Measurements from ENCODE around the gene TBC1D17. TPM values are rescaled to one million over a fixed set of nuclear protein-coding genes. Genes with fewer than 3 reads are reported as not detected.

Gene TBC1D17
- total and polyA plus RNA-seq, 4 donors: 22.7 to 102 (median 46.7) TPM

DNA sequence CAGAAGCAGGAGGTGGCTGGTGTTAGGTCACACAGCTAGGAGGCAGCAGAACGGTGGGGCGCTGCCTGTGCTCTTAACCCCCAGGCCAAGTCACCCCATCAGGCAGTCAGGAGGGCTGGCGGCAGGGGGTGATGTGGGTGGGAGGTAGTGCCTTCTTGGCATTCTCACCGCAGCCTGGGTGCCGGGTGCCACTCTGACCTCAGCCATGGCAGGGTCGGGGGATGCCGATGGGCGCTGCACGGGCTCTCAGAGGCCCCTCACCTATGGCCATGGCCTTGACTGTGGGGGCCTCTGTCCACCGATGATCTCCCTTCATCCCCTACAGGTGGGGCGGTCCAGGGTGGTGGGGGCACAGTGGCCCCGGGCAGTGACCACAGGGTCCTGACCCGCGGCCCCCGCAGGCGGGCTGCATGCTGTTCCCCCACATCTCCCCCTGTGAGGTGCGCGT is 20.9 kb upstream of the TBC1D17 start:
- DNase-seq (no peak), ATAC-seq (ENCODE audit: low FRiP score) (no peak)
- no peak overlapping the region for H3K4me3 ChIP-seq (ENCODE audit: low read length in 2 of 2)
- H3K27me3 ChIP-seq (ENCODE audit: control insufficient read depth in 1 of 2, insufficient read depth in 2 of 2, low read length in 1 of 2): no peaks in the 10 kb centered on the region
- no peaks in the 10 kb centered on the region for H3K9me3 ChIP-seq (ENCODE audit: control insufficient read depth, low read length)
- no peaks in the 10 kb centered on the region for H3K36me3 ChIP-seq (ENCODE audit: control insufficient read depth in 1 of 2, insufficient read depth in 2 of 2, low read length in 1 of 2)
- intact Hi-C loops (cut with DNase I): no loop called here
- WGBS, 2 donors: 90 to 91% methylated on average over 17 to 18 of the region's 18 CpGs
- no peaks in the 10 kb centered on the region for H3K4me1 ChIP-seq (ENCODE audit: control insufficient read depth in 1 of 2, insufficient read depth in 2 of 2, low read length in 2 of 2)
- no peak overlapping the region for H3K27ac ChIP-seq (ENCODE audit: low read depth in 1 of 2, low read length in 2 of 2)

DNA sequence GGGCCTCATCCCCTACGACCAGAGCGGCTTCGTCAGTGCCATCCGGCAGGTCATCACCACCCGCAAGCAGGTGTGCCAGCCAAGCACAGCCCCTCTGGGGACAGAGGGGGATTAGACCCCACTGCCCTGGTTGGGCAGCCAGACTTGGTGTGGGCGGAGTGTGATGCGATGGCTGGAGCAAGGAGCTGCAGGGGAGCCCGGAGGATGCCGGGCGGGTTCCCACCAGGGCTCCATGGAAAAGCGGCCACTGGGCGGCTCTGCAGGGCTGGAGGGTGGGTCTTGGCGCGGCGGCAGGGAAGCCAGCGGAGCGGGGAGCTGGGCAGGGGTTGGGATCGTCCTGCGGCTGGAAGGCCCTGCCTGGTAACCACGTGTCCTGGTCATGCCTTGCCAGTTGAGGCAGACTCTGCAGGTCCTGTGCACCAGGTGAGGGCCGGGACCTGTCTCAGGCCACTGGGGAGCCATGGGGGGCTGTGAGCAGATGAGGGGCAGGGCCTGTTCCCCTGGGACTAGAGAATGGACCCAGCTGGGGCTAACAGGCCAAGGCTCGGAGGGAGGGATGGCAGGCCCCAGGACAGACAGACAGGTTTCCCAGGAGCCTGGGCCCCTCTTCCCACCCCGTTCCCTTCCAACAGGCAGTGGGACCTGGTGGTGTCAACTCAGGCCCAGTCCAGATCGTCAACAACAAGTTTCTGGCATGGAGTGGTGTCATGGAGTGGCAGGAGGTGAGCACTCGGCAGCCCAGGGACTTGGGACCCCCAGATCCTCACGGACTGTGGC is 20.3 kb upstream of the TBC1D17 start:
- DNase-seq: no peak
- Histone ChIP-seq H3K36me3 (ENCODE audit: control insufficient read depth in 1 of 2, insufficient read depth in 2 of 2, low read length in 1 of 2) (no peaks in the 10 kb centered on the region), H3K27me3 (ENCODE audit: control insufficient read depth in 1 of 2, insufficient read depth in 2 of 2, low read length in 1 of 2) (no peaks in the 10 kb centered on the region), H3K27ac (ENCODE audit: low read depth in 1 of 2, low read length in 2 of 2) (no peak overlapping the region), H3K9me3 (ENCODE audit: control insufficient read depth, low read length) (no peaks in the 10 kb centered on the region), H3K4me1 (ENCODE audit: control insufficient read depth in 1 of 2, insufficient read depth in 2 of 2, low read length in 2 of 2) (no peaks in the 10 kb centered on the region), H3K4me3 (ENCODE audit: low read length in 2 of 2) (no peak overlapping the region)
- no peak for ATAC-seq (ENCODE audit: low FRiP score)
- 90% methylated on average over 26 of the region's 26 CpGs for whole genome bisulfite sequencing, 2 donors
- intact Hi-C loops (cut with DNase I): no loop called here

DNA sequence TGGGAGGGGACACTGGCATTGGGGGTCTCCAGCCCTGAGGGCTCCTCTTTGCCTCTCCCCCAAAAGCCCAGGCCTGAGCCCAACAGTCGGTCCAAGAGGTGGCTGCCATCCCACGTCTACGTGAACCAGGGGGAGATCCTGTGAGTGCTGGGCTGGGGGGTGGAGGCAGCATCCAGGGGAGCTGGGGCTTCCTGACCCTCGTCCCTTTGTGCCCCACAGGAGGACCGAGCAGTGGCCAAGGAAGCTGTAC is 19.7 kb upstream of the TBC1D17 start:
- H3K27ac ChIP-seq (ENCODE audit: low read depth in 1 of 2, low read length in 2 of 2): no peak overlapping the region
- no peaks in the 10 kb centered on the region for H3K27me3 ChIP-seq (ENCODE audit: control insufficient read depth in 1 of 2, insufficient read depth in 2 of 2, low read length in 1 of 2)
- DNase-seq (no peak), ATAC-seq (ENCODE audit: low FRiP score) (no peak)
- no peak overlapping the region for H3K4me3 ChIP-seq (ENCODE audit: low read length in 2 of 2)
- intact Hi-C loops (cut with DNase I): no loop called here
- no peaks in the 10 kb centered on the region for H3K36me3 ChIP-seq (ENCODE audit: control insufficient read depth in 1 of 2, insufficient read depth in 2 of 2, low read length in 1 of 2)
- H3K9me3 ChIP-seq (ENCODE audit: control insufficient read depth, low read length): no peaks in the 10 kb centered on the region
- WGBS, 2 donors: 78 to 82% methylated on average over 5 of the region's 5 CpGs
- H3K4me1 ChIP-seq (ENCODE audit: control insufficient read depth in 1 of 2, insufficient read depth in 2 of 2, low read length in 2 of 2): no peaks in the 10 kb centered on the region

DNA sequence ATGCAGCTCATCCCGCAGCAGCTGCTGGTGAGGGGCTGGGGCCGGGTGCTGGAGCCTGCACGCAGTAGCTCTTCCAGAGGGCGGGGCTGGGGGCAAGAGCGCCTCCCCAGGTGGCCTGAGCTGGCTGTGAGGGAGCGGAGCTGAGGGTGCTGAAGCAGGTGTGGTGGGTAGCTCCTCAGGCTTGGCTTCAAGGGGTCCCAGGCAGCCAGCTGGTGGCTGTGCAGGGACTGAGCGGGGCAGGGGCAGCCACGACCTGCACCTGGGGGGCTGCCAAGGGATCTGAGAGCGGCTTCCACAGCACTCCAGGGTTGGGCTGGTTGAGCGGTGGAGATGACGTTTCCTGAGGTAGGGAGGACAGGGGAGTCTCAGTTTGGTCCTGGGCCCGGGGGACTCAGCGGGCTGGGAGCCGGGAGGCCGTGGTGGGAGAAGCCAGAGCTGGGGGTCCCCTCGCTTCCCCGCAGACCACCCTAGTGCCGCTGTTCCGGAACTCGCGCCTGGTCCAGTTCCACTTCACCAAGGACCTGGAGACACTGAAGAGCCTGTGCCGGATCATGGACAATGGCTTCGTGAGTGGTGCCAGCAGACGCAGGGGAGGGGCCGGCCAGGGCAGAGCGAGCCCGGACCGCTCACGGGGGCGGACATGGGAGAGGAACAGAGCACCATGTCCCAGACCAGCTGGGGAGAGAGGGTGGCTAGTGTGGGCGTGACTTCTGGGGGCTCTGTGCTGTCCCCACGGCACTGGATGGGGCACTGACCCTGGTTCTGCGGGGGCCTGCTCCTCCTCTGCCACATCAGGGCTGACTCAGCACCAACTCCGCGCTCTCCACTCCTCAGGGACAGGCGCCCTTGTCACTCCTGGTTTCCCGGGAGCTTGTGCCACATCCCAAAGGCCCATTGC is 19.2 kb upstream of the TBC1D17 start:
- intact Hi-C loops (cut with DNase I): no loop called here
- Histone ChIP-seq H3K27ac (ENCODE audit: low read depth in 1 of 2, low read length in 2 of 2) (no peak overlapping the region), H3K9me3 (ENCODE audit: control insufficient read depth, low read length) (no peaks in the 10 kb centered on the region), H3K4me3 (ENCODE audit: low read length in 2 of 2) (no peak overlapping the region), H3K27me3 (ENCODE audit: control insufficient read depth in 1 of 2, insufficient read depth in 2 of 2, low read length in 1 of 2) (no peaks in the 10 kb centered on the region), H3K36me3 (ENCODE audit: control insufficient read depth in 1 of 2, insufficient read depth in 2 of 2, low read length in 1 of 2) (no peaks in the 10 kb centered on the region), H3K4me1 (ENCODE audit: control insufficient read depth in 1 of 2, insufficient read depth in 2 of 2, low read length in 2 of 2) (no peaks in the 10 kb centered on the region)
- DNase-seq (peak in 1 of 2 donors; percentile 70), ATAC-seq (ENCODE audit: low FRiP score) (peak; percentile 1)
- 83% methylated on average over 36 to 37 of the region's 37 CpGs for WGBS, 2 donors

DNA sequence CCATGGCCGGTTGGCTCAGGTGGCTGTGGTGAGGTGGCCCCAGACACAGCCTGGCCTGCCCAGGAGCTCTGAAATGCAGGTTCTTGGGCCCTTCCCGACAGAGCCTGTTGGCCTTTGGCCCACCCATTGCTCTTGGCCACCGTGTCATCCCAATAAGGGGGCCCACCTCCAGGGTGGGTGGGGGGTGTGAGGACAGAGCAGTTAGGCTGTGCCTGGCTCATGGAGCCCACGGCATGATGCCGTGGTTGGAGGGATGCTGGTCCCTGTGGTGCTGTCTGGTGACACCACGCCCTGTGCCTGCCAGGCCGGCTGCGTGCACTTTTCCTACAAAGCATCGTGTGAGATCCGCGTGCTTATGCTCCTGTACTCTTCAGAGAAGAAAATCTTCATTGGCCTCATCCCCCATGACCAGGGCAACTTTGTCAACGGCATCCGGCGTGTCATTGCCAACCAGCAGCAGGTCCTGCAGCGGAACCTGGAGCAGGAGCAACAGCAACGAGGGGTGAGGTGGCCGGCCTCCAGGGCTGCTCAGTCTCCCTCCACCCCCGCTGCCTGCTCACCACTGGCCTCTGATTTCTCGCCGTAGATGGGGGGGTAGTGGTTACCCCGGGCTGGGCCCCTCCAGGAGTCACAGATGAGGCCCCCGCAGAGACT is 17.7 kb upstream of the TBC1D17 start:
- WGBS, 2 donors: 77 to 80% methylated on average over 22 of the region's 22 CpGs
- Histone ChIP-seq H3K4me3 (ENCODE audit: low read length in 2 of 2) (no peak overlapping the region), H3K27ac (ENCODE audit: low read depth in 1 of 2, low read length in 2 of 2) (no peak overlapping the region), H3K9me3 (ENCODE audit: control insufficient read depth, low read length) (no peaks in the 10 kb centered on the region), H3K4me1 (ENCODE audit: control insufficient read depth in 1 of 2, insufficient read depth in 2 of 2, low read length in 2 of 2) (no peaks in the 10 kb centered on the region), H3K27me3 (ENCODE audit: control insufficient read depth in 1 of 2, insufficient read depth in 2 of 2, low read length in 1 of 2) (no peaks in the 10 kb centered on the region), H3K36me3 (ENCODE audit: control insufficient read depth in 1 of 2, insufficient read depth in 2 of 2, low read length in 1 of 2) (no peaks in the 10 kb centered on the region)
- ATAC-seq (ENCODE audit: low FRiP score) (no peak), DNase-seq (peak in 1 of 2 donors; percentile 74)
- intact Hi-C loops (cut with DNase I): loop anchor here in 1 of 2 donors (10.0 kb wide), 1 partner anchor 95 kb away; the partner anchor contains the start of genes AP2A1 and TSKS

DNA sequence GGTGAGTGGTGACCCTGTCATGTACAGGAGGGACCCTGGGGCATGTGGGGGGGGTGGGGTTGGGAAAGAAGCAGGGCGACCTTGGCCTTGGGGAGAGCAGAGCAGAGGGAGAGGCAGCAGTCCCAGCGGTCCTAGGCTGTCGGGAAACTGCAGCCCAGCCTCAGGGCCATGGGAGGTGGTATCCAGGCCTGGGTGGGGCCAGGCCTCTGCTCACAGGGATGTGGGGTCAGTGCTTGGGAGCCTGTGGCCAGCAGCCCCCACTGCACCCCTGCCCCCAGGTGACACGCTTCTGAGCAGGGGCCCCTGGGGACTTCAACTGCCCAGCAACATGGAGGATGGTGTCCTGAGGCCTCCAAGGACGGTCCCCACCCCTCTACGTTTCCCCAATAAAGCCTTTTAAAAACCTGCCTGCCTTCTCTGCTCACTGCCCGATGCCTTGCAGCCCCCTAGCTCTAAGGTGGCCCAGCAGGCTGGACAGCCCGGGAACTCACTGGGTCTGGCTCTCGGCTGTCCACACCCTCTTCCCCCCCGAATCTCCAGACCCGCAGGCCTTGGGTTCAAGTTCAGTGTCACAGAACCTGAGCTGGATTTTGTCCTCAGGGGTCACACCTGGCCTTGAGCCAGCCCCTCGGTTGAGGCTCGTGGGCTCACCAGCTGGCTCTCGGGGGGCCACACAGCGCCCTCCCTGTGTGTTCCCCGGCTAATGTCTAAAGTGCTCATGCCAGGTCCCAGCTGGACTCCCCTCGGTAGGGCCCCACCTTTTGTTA is 17.0 kb upstream of the TBC1D17 start:
- DNase-seq: peak in 1 of 2 donors; percentile 70
- Histone ChIP-seq H3K27me3 (ENCODE audit: control insufficient read depth in 1 of 2, insufficient read depth in 2 of 2, low read length in 1 of 2) (no peaks in the 10 kb centered on the region), H3K4me1 (ENCODE audit: control insufficient read depth in 1 of 2, insufficient read depth in 2 of 2, low read length in 2 of 2) (no peaks in the 10 kb centered on the region), H3K36me3 (ENCODE audit: control insufficient read depth in 1 of 2, insufficient read depth in 2 of 2, low read length in 1 of 2) (no peaks in the 10 kb centered on the region), H3K9me3 (ENCODE audit: control insufficient read depth, low read length) (no peaks in the 10 kb centered on the region), H3K4me3 (ENCODE audit: low read length in 2 of 2) (no peak overlapping the region), H3K27ac (ENCODE audit: low read depth in 1 of 2, low read length in 2 of 2) (no peak overlapping the region)
- WGBS, 2 donors: 71 to 72% methylated on average over 17 of the region's 17 CpGs
- ATAC-seq (ENCODE audit: low FRiP score): no peak
- intact Hi-C loops (cut with DNase I): loop anchor here in 1 of 2 donors (10.0 kb wide), 1 partner anchor 96 kb away; the partner anchor contains the start of genes AP2A1 and TSKS

DNA sequence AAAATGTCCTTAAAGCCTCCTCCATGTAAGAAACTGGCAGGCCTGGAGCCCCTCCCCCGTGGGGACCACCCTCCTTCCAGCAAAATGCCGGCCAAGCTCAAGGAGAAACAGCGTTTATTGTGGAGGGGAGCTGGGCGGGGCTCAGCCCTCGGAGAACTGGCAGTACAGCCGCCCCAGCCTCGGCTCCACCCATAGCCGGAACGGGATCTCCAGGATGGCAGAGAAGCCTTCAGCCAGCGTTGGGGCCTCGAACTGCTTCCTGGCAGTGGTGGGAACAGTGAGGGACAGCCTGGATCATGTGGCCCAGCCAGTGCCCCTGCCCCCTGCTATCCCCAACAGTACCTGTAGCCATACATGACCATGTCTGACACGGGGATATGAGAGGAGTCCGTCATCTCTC is 16.4 kb upstream of the TBC1D17 start:
- no peaks in the 10 kb centered on the region for H3K4me1 ChIP-seq (ENCODE audit: control insufficient read depth in 1 of 2, insufficient read depth in 2 of 2, low read length in 2 of 2)
- no peak overlapping the region for H3K4me3 ChIP-seq (ENCODE audit: low read length in 2 of 2)
- H3K27ac ChIP-seq (ENCODE audit: low read depth in 1 of 2, low read length in 2 of 2): no peak overlapping the region
- H3K36me3 ChIP-seq (ENCODE audit: control insufficient read depth in 1 of 2, insufficient read depth in 2 of 2, low read length in 1 of 2): no peaks in the 10 kb centered on the region
- no peaks in the 10 kb centered on the region for H3K27me3 ChIP-seq (ENCODE audit: control insufficient read depth in 1 of 2, insufficient read depth in 2 of 2, low read length in 1 of 2)
- intact Hi-C loops (cut with DNase I): loop anchor here in 1 of 2 donors (10.0 kb wide), 1 partner anchor 96 kb away; the partner anchor contains the start of genes AP2A1 and TSKS
- no peak for ATAC-seq (ENCODE audit: low FRiP score)
- WGBS, 2 donors: 41 to 43% methylated on average over 13 of the region's 13 CpGs
- peak in 1 of 2 donors; percentile 79 for DNase-seq
- no peaks in the 10 kb centered on the region for H3K9me3 ChIP-seq (ENCODE audit: control insufficient read depth, low read length)
